Psoas muscle (tissue), 8 donors: Measurements from ENCODE around the gene HTR7. TPM values are rescaled to one million over a fixed set of nuclear protein-coding genes. Genes with fewer than 3 reads are reported as not detected.

Experiments used
- ATAC-seq, 4 donors: fragments of 200-7000 bp; cut with Tn5 transposase; one replicate each; pipeline ENCODE4 v1.9.1; 2020; ENCODE audit warnings: moderate library complexity in 3 of 4, mild to moderate bottlenecking in 2 of 4
- DNase-seq, 2 donors: peaks; one replicate each; pipeline ENCODE4 v3.0.0-alpha.2; 2020
- H3K27ac ChIP-seq: fragments of 200-600 bp; one replicate; pipeline ENCODE4 v1.8.0; 2022
- H3K27me3 ChIP-seq, 3 donors: fragments of 200-600 bp in 1 of 3; one replicate each; pipeline versions ENCODE4 v1.6.1 to v1.8.0; 2013 to 2022; ENCODE audit warnings: low read length in 2 of 3, mild to moderate bottlenecking in 2 of 3, moderate library complexity in 1 of 3; ENCODE audit not compliant: insufficient read depth in 3 of 3
- H3K36me3 ChIP-seq, 2 donors: fragments of 200-600 bp in 1 of 2; one replicate each; pipeline versions ENCODE4 v1.6.1 to v1.8.0; 2013 to 2022; ENCODE audit warnings: low read depth in 1 of 2, mild to moderate bottlenecking in 1 of 2, moderate library complexity in 1 of 2; ENCODE audit not compliant: insufficient read depth in 1 of 2
- H3K4me1 ChIP-seq: fragments of 200-600 bp; one replicate; pipeline ENCODE4 v1.8.0; 2022
- H3K4me3 ChIP-seq: fragments of 200-600 bp; one replicate; pipeline ENCODE4 v1.8.0; 2022; ENCODE audit warnings: mild to moderate bottlenecking
- H3K9me3 ChIP-seq: fragments of 200-600 bp; one replicate; pipeline ENCODE4 v1.8.0; 2022
- WGBS, 3 donors: extraction: QIAGEN DNeasy Blood & Tissue Kit; methylation state at CpG; one replicate each; pipeline versions ENCODE4 v1.1.6 to v1.1.7; 2013; 5-methylcytosine and 5-hydroxymethylcytosine counted together
- intact Hi-C, 2 donors: fragments of 100-400 bp; cut with DNase I; formaldehyde crosslinking; loops; one replicate each; pipeline versions ENCODE4 v1.11.0 to v1.14.2; 2022
- polyA plus RNA-seq, 3 donors: library from polyadenylated mRNA; stranded (reverse); fragments of 200-250 nt; gene quantifications; one replicate each; pipeline ENCODE4 v1.2.3, GENCODE V29; 2013
- total RNA-seq, 4 donors: library from RNA; stranded (reverse); fragmentation: NEBNext Ultra II Directional in 2 of 4; extraction: Animal tissue kit (Norgen Biotek cat#: 25700) in 2 of 4; gene quantifications; one replicate each; pipeline versions ENCODE4 v1.2.1 to v1.2.4, GENCODE V29; 2021 to 2023
- TF ChIP-seq, protein P1 (sequence below): fragments of 200-600 bp; IDR thresholded peaks from one replicate; pipeline ENCODE4 v1.8.0; 2022; ENCODE audit warnings: antibody characterized with exemption
- donor health status: healthy with polysubstance abuse.
- donor health status: DM: no; HTN: no; CAD: no; lungs with moderate emphysema.
- donor health status: Bipolar disorder and iron deficiency.
- donor health status: healthy.
- donor health status: DM: yes; HTN: yes; CAD: no.
- donor health status: DM: no; HTN: no; CAD: no.
- donor health status: DM: no; HTN: no; CAD: no.
- donor health status: DM: yes; HTN: yes; CAD: no.

Gene HTR7
- total and polyA plus RNA-seq, 7 donors: 0.24 to 1.3 (median 0.39) TPM

- Histone ChIP-seq H3K36me3 (no peaks in the 10 kb centered on the region), H3K27ac (no peak overlapping the region), H3K27me3 (no peaks in the 10 kb centered on the region), H3K4me3 (no peak overlapping the region), H3K9me3 (no peaks in the 10 kb centered on the region), H3K4me1 (no peaks in the 10 kb centered on the region)
- TF ChIP-seq, protein P1, sequence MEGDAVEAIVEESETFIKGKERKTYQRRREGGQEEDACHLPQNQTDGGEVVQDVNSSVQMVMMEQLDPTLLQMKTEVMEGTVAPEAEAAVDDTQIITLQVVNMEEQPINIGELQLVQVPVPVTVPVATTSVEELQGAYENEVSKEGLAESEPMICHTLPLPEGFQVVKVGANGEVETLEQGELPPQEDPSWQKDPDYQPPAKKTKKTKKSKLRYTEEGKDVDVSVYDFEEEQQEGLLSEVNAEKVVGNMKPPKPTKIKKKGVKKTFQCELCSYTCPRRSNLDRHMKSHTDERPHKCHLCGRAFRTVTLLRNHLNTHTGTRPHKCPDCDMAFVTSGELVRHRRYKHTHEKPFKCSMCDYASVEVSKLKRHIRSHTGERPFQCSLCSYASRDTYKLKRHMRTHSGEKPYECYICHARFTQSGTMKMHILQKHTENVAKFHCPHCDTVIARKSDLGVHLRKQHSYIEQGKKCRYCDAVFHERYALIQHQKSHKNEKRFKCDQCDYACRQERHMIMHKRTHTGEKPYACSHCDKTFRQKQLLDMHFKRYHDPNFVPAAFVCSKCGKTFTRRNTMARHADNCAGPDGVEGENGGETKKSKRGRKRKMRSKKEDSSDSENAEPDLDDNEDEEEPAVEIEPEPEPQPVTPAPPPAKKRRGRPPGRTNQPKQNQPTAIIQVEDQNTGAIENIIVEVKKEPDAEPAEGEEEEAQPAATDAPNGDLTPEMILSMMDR: peak; percentile 63
- 57 to 75% (median 68%) methylated on average over 9 of the region's 9 CpGs for WGBS, 3 donors
- no peak for ATAC-seq
- no peak for DNase-seq
- intact Hi-C loops: loop anchor here (5.0 to 10.0 kb wide), 2 partner anchors 990 to 993 kb away; no protein-coding TSS in a partner anchor
Measured at GRCh38 chr10:90787393-90788198, 70.2 kb downstream of the HTR7 start.

- WGBS, 3 donors: 69 to 77% (median 74%) methylated on average over 4 of the region's 4 CpGs
- intact Hi-C loops: loop anchor here (5.0 to 10.0 kb wide), 2 partner anchors 988 to 991 kb away; no protein-coding TSS in a partner anchor
- no peak overlapping the region for H3K27ac ChIP-seq
- TF ChIP-seq, protein P1: no peak
- H3K4me1 ChIP-seq: no peaks in the 10 kb centered on the region
- no peak for DNase-seq
- no peak overlapping the region for H3K4me3 ChIP-seq
- H3K27me3 ChIP-seq: no peaks in the 10 kb centered on the region
- no peak for ATAC-seq
- no peaks in the 10 kb centered on the region for H3K36me3 ChIP-seq
- H3K9me3 ChIP-seq: no peaks in the 10 kb centered on the region
Measured at GRCh38 chr10:90785782-90786181, 72.1 kb downstream of the HTR7 start.

GRCh38 chr10:90784771-90785170 is 73.1 kb downstream of the HTR7 start:
- no peaks in the 10 kb centered on the region for H3K9me3 ChIP-seq
- no peaks in the 10 kb centered on the region for H3K4me1 ChIP-seq
- ATAC-seq (no peak), DNase-seq (no peak)
- no peak overlapping the region for H3K4me3 ChIP-seq
- no peaks in the 10 kb centered on the region for H3K36me3 ChIP-seq
- TF ChIP-seq, protein P1: no peak
- no peak overlapping the region for H3K27ac ChIP-seq
- no peaks in the 10 kb centered on the region for H3K27me3 ChIP-seq
- intact Hi-C loops: loop anchor here (5.0 to 10.0 kb wide), 2 partner anchors 987 to 990 kb away; no protein-coding TSS in a partner anchor
- WGBS, 3 donors: 55 to 82% (median 77%) methylated on average over 4 of the region's 4 CpGs

- TF ChIP-seq, protein P1: no peak
- H3K36me3 ChIP-seq: no peaks in the 10 kb centered on the region
- H3K4me1 ChIP-seq: no peaks in the 10 kb centered on the region
- no peak for ATAC-seq
- 80 to 87% (median 84%) methylated on average over 4 of the region's 4 CpGs for WGBS, 3 donors
- H3K4me3 ChIP-seq: no peak overlapping the region
- no peaks in the 10 kb centered on the region for H3K9me3 ChIP-seq
- no peak for DNase-seq
- no peaks in the 10 kb centered on the region for H3K27me3 ChIP-seq
- intact Hi-C loops: loop anchor here in 1 of 2 donors (10.0 kb wide), 1 partner anchor 986 kb away; no protein-coding TSS in a partner anchor
- H3K27ac ChIP-seq: no peak overlapping the region
Measured at GRCh38 chr10:90780488-90780887, 77.4 kb downstream of the HTR7 start.
